GM18870 (cell line): Measurements from ENCODE around the gene ZIC4.

ENCODE experiments used
- ATAC-seq: cut with Tn5 transposase; IDR thresholded peaks from one replicate; pipeline ENCODE4 v1.9.1; 2021; ENCODE audit warnings: moderate library complexity; ENCODE audit not compliant: unreplicated experiment

Gene ZIC4

DNA sequence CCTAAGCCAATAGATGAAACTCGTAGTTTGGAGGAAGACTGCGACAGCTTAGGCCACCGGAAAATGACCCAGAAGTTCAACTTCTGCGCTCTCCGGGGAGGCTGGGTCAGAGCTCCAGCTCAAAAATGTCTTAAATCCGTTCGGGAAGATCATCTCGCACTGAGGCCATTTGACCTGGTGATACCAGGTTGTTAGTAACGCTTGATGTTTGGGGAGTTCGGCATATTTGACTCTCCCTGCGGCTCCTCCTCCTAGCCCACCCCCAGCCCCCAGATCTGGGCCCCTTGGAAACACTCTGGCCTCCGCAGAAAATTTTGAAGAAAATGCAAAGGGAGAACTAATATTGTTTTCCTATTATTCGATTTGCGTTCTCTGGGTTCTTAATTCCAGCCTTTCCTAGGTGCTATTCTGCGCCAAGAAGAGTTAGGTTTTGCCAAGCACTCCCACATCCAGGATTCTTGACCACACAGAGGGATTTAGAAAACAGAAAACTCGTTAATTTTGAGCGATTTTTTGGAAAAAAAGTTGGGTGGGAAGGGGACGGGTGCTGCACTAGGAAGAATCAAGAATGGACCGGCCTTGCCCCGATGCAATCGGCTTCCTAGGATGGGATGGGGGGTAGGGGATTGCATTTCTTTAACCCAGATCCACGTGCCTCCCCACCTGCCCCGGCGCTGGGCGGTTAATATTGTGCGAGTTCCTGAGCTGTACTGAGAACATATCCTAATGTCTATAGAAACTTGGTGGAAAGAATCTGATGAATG, 50.0 kb downstream of the ZIC4 start:
- no peak for ATAC-seq

- no peak for ATAC-seq
Observed at GRCh38 chr3:147355753-147356090, 50.6 kb downstream of the ZIC4 start.

- ATAC-seq: no peak
Observed at GRCh38 chr3:147355084-147355752, 51.1 kb downstream of the ZIC4 start.

- no peak for ATAC-seq
Observed at GRCh38 chr3:147354623-147355022, 51.7 kb downstream of the ZIC4 start.

- no peak for ATAC-seq
Observed at GRCh38 chr3:147351301-147351700, 55.0 kb downstream of the ZIC4 start.

GRCh38 chr3:147348976-147349375, 57.4 kb downstream of the ZIC4 start:
- no peak for ATAC-seq

DNA sequence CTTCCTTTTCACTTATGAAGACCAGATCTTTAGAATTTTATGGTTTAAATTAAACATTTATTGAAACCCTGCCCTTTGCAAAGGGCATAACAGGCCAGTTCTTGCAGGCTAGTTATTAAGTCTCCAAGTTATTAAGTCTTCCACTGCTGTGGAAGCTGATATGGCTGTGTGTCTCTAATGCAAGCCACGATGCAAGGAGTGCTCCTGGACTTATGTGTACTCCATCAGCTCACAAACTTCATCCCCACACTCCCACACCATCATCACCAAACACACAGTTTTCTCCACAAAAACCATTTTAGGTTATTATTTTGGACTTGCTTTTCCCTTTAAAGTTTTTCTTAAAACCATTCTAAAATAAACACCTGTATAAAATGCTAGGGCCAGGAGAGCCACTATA, 62.4 kb downstream of the ZIC4 start:
- no peak for ATAC-seq

DNA sequence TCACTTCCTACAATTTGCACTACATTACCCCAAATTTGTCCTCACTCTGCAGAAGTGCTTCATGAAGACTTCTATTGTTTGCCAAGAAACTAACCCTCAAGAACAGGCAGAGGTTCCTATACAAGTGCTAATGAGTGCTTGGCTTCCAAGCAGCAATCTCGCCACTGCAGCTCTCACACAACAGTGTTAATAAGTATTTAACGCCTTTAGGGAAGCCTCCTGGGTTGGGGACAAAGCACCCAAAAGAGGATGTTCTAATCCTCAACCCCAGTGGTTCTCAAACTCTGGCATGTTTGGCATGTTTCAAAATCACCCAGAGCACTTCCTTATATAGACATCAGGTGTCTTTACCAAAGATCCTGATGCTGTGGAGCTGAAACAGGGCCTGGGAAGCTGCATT, 64.6 kb downstream of the ZIC4 start:
- no peak for ATAC-seq

- no peak for ATAC-seq
Observed at GRCh38 chr3:147336543-147337278, 69.6 kb downstream of the ZIC4 start.
